PC-3 (cell line): ENCODE results near the gene SEMA3B. TPM values are rescaled to one million over a fixed set of nuclear protein-coding genes. Genes with fewer than 3 reads are reported as not detected.

ENCODE experiments used
- ATAC-seq: fragments of 200-7000 bp; cut with Tn5 transposase; 2 replicates; pipeline ENCODE4 v1.9.1; 2020; ENCODE audit warnings: mild to moderate bottlenecking, moderate library complexity
- BruUV-seq: library from RNA; stranded (reverse); fragments of 400-500 nt; replicated peaks from 2 replicates; lab custom pipeline; 2021; lab: Mats Ljungman, UMichigan
- CTCF ChIA-PET: fragments of 300-600 bp; sonication (Branson Sonifier 250); formaldehyde crosslinking; loops from one replicate; lab custom pipeline; 2022; ENCODE audit warnings: antibody characterized with exemption; lab: Charles Lee
- POLR2A ChIA-PET: fragments of 300-600 bp; sonication (Branson Sonifier 250); formaldehyde crosslinking; loops from one replicate; lab custom pipeline; 2022; ENCODE audit warnings: antibody characterized with exemption; ENCODE audit not compliant: unreplicated experiment; lab: Charles Lee
- DNase-seq: peaks from one replicate; pipeline ENCODE4 v3.0.0-alpha.2; 2015
- H2AFZ ChIP-seq: fragments of 300-600 bp; sonication (generic); 2 replicates; pipeline ENCODE4 v1.6.0; 2016; ENCODE audit warnings: antibody characterized with exemption, low read length
- H3F3A ChIP-seq: fragments of 300-600 bp; sonication (generic); one replicate; pipeline ENCODE4 v1.6.0; 2017; ENCODE audit warnings: antibody characterized with exemption, low read length, control low read depth, mild to moderate bottlenecking; ENCODE audit not compliant: unreplicated experiment
- H3K27ac ChIP-seq: fragments of 300-600 bp; sonication (generic); 2 replicates; pipeline ENCODE4 v1.5.1; 2016; ENCODE audit warnings: mild to moderate bottlenecking, low read length
- H3K27me3 ChIP-seq: fragments of 300-600 bp; sonication (generic); 2 replicates; pipeline ENCODE4 v1.6.1; 2016; ENCODE audit warnings: low read length, mixed read lengths
- H3K36me3 ChIP-seq: fragments of 300-600 bp; sonication (generic); 2 replicates; pipeline ENCODE4 v1.6.1; 2016; ENCODE audit warnings: low read depth, mixed run types, low read length, mixed read lengths
- H3K4me1 ChIP-seq: fragments of 300-600 bp; sonication (generic); 2 replicates; pipeline ENCODE4 v1.5.1; 2016; ENCODE audit warnings: low read length; ENCODE audit not compliant: insufficient read depth
- H3K4me2 ChIP-seq: fragments of 300-600 bp; sonication (generic); 2 replicates; pipeline ENCODE4 v1.6.0; 2016; ENCODE audit warnings: low read length
- H3K4me3 ChIP-seq: fragments of 300-600 bp; sonication (generic); 2 replicates; pipeline ENCODE4 v1.5.1; 2016; ENCODE audit warnings: mild to moderate bottlenecking, low read length, mixed read lengths
- H3K79me2 ChIP-seq: fragments of 300-600 bp; sonication (generic); 2 replicates; pipeline ENCODE4 v1.6.1; 2017; ENCODE audit warnings: low read length, mixed read lengths
- H3K9ac ChIP-seq: fragments of 300-600 bp; sonication (generic); 2 replicates; pipeline ENCODE4 v1.6.0; 2016; ENCODE audit warnings: mild to moderate bottlenecking, low read length
- H3K9me2 ChIP-seq: fragments of 300-600 bp; sonication (generic); replicated peaks from 2 replicates; pipeline ENCODE4 v1.6.1; 2016; ENCODE audit warnings: mixed run types, low read length, mixed read lengths
- H3K9me3 ChIP-seq: fragments of 300-600 bp; sonication (generic); 2 replicates; pipeline ENCODE4 v1.6.1; 2016; ENCODE audit warnings: low read length, mixed read lengths
- H4K20me1 ChIP-seq: fragments of 300-600 bp; sonication (generic); 2 replicates; pipeline ENCODE4 v1.6.1; 2016; ENCODE audit warnings: low read length, mixed read lengths
- EZH2 ChIP-seq: fragments of 300-600 bp; sonication (generic); IDR thresholded peaks from one replicate; pipeline ENCODE4 v1.6.1; 2017; ENCODE audit warnings: antibody characterized with exemption, mild to moderate bottlenecking, low read length; ENCODE audit not compliant: unreplicated experiment
- EZH2phosphoT487 ChIP-seq: fragments of 300-600 bp; sonication (generic); IDR thresholded peaks from 2 replicates; pipeline ENCODE4 v1.6.1; 2018; ENCODE audit warnings: mild to moderate bottlenecking, antibody characterized with exemption, low read length, borderline replicate concordance
- intact Hi-C: fragments of 100-400 bp; cut with micrococcal nuclease; formaldehyde crosslinking; loops from 2 replicates; pipeline ENCODE4 v1.9.0; 2023
- total RNA-seq: library from RNA; depleted of rRNA; stranded (reverse); fragments of >200 nt; gene quantifications from 2 replicates; pipeline ENCODE4 v1.2.3, GENCODE V29; 2014
- TF ChIP-seq, protein P1 (sequence below): fragments of 300-600 bp; sonication (generic); conservative IDR thresholded peaks from 2 replicates; pipeline ENCODE4 v1.5.1; 2017; ENCODE audit warnings: antibody characterized with exemption, low read depth, mild to moderate bottlenecking, low read length

SEMA3B gene
- total RNA-seq, 1 experiment from 2014 or later = 40.1 TPM

DNA sequence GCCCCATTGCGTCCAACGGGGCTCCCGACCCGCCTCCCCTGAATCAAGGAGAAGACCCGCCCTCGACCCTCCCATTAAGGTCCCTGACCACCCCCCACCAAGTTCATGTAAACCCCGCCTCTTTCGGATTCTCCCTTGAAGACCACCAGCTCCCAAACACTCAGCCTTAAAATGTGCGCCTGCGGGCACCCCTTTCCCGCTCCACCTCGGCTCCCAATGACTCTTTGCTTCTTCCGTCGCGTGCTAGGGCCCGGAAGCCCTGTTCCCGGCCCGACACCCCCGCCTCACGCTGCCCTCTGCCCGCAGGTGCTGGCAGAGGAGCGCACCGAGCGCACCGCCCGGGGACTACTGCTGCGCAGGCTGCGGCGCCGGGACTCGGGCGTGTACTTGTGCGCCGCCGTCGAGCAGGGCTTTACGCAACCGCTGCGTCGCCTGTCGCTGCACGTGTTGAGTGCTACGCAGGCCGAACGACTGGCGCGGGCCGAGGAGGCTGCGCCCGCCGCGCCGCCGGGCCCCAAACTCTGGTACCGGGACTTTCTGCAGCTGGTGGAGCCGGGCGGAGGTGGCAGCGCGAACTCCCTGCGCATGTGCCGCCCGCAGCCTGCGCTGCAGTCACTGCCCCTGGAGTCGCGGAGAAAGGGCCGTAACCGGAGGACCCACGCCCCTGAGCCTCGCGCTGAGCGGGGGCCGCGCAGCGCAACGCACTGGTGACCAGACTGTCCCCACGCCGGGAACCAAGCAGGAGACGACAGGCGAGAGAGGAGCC is 7.2 kb downstream of the SEMA3B start:
- ChIA-PET CTCF (no interaction called here), POLR2A (interaction anchor here (0.6 kb wide), 1 partner anchor 97 kb away, joined by 10 read pairs; no protein-coding TSS in a partner anchor)
- H2AFZ ChIP-seq = no peak overlapping the region
- no peaks in the 10 kb centered on the region for H3K9me3 ChIP-seq
- intact Hi-C loops = no loop called here
- H3K36me3 ChIP-seq = no peaks in the 10 kb centered on the region
- no peaks in the 10 kb centered on the region for H3F3A ChIP-seq
- no peaks in the 10 kb centered on the region for H3K9me2 ChIP-seq
- TF ChIP-seq, protein P1, sequence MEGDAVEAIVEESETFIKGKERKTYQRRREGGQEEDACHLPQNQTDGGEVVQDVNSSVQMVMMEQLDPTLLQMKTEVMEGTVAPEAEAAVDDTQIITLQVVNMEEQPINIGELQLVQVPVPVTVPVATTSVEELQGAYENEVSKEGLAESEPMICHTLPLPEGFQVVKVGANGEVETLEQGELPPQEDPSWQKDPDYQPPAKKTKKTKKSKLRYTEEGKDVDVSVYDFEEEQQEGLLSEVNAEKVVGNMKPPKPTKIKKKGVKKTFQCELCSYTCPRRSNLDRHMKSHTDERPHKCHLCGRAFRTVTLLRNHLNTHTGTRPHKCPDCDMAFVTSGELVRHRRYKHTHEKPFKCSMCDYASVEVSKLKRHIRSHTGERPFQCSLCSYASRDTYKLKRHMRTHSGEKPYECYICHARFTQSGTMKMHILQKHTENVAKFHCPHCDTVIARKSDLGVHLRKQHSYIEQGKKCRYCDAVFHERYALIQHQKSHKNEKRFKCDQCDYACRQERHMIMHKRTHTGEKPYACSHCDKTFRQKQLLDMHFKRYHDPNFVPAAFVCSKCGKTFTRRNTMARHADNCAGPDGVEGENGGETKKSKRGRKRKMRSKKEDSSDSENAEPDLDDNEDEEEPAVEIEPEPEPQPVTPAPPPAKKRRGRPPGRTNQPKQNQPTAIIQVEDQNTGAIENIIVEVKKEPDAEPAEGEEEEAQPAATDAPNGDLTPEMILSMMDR = no peak
- TF ChIP-seq EZH2phosphoT487 = no peak
- TF ChIP-seq EZH2 = no peak
- no peak for ATAC-seq
- BruUV-seq = no TSS peak
- DNase-seq = no peak
- no peaks in the 10 kb centered on the region for H3K27me3 ChIP-seq
- H3K4me1 ChIP-seq = peaks cover 8% of the 10 kb centered on the region; the same call in 1 of the 2 replicates
- H3K27ac ChIP-seq = no peak overlapping the region
- no peaks in the 10 kb centered on the region for H3K79me2 ChIP-seq
- no peak overlapping the region for H3K4me3 ChIP-seq
- H3K4me2 ChIP-seq = no peak overlapping the region
- H3K9ac ChIP-seq = no peak overlapping the region
- H4K20me1 ChIP-seq = no peaks in the 10 kb centered on the region

GRCh38 chr3:50276762-50277101 is 7.8 kb downstream of the SEMA3B start:
- CTCF ChIA-PET = interaction anchor here (0.6 kb wide), 1 partner anchor 41 kb away, joined by 3 read pairs; no protein-coding TSS in a partner anchor
- no peaks in the 10 kb centered on the region for H3K9me3 ChIP-seq

More at GRCh38 chr3:50276762-50277101, 7.8 kb downstream of the SEMA3B start:
- H3K9ac ChIP-seq = no peak overlapping the region
- no peaks in the 10 kb centered on the region for H3K27me3 ChIP-seq
- no peaks in the 10 kb centered on the region for H4K20me1 ChIP-seq
- no peak overlapping the region for H3K27ac ChIP-seq
- no peak for ATAC-seq
- H3K9me2 ChIP-seq = no peaks in the 10 kb centered on the region
- intact Hi-C loops = no loop called here
- no peak for DNase-seq
- H3K79me2 ChIP-seq = no peaks in the 10 kb centered on the region
- H3K4me1 ChIP-seq = peaks cover 4% of the 10 kb centered on the region; the same call in 1 of the 2 replicates
- POLR2A ChIA-PET = interaction anchor here (0.5 to 0.6 kb wide), 2 partner anchors 29 to 98 kb away, joined by 3 to 10 read pairs; no protein-coding TSS in a partner anchor
- TF ChIP-seq EZH2 = no peak
- no peak for TF ChIP-seq EZH2phosphoT487
- TF ChIP-seq, protein P1 = no peak
- no peaks in the 10 kb centered on the region for H3F3A ChIP-seq
- no peak overlapping the region for H3K4me2 ChIP-seq
- no peak overlapping the region for H2AFZ ChIP-seq
- H3K36me3 ChIP-seq = no peaks in the 10 kb centered on the region
- no TSS peak for BruUV-seq
- no peak overlapping the region for H3K4me3 ChIP-seq
